GM23338 (cell line): Measurements from ENCODE around the gene AMIGO1. TPM values are rescaled to one million over a fixed set of nuclear protein-coding genes. Genes with fewer than 3 reads are reported as not detected.

Experiments
- ATAC-seq: fragments of 200-7000 bp; cut with Tn5 transposase; 3 replicates; pipeline ENCODE4 v1.9.1; 2020
- DNase-seq: peaks from one replicate; pipeline ENCODE4 v3.0.0-alpha.2; 2015; ENCODE audit warnings: low spot score
- H2AFZ ChIP-seq: fragments of 200-600 bp; sonication (generic); 2 replicates; pipeline ENCODE4 v1.8.0; 2016; ENCODE audit warnings: antibody characterized with exemption, mild to moderate bottlenecking, moderate library complexity
- H3F3A ChIP-seq: fragments of 200-600 bp; sonication (generic); replicated peaks from 2 replicates; pipeline ENCODE4 v1.8.0; 2017; ENCODE audit warnings: antibody characterized with exemption, mixed run types, low read depth
- H3K27ac ChIP-seq: fragments of 200-600 bp; sonication (generic); 2 replicates; pipeline ENCODE4 v1.6.1; 2016; ENCODE audit warnings: low read depth
- H3K27me3 ChIP-seq: fragments of 200-600 bp; sonication (generic); 2 replicates; pipeline ENCODE4 v1.8.0; 2016; ENCODE audit warnings: mild to moderate bottlenecking, mixed run types, moderate library complexity; ENCODE audit not compliant: insufficient read depth
- H3K36me3 ChIP-seq: fragments of 200-600 bp; sonication (generic); 2 replicates; pipeline ENCODE4 v1.8.0; 2016; ENCODE audit warnings: mild to moderate bottlenecking; ENCODE audit not compliant: insufficient read depth
- H3K4me1 ChIP-seq: fragments of 200-600 bp; sonication (generic); 2 replicates; pipeline ENCODE4 v1.8.0; 2016; ENCODE audit warnings: mild to moderate bottlenecking, moderate library complexity; ENCODE audit not compliant: insufficient read depth
- H3K4me2 ChIP-seq: fragments of 200-600 bp; sonication (generic); 2 replicates; pipeline ENCODE4 v1.7.1; 2017; ENCODE audit warnings: mixed run types
- H3K4me3 ChIP-seq: fragments of 200-600 bp; sonication (generic); 2 replicates; pipeline ENCODE4 v1.6.1; 2016; ENCODE audit warnings: mixed run types
- H3K79me2 ChIP-seq: fragments of 200-600 bp; sonication (generic); replicated peaks from 2 replicates; pipeline ENCODE4 v1.8.0; 2017; ENCODE audit warnings: mild to moderate bottlenecking; ENCODE audit not compliant: insufficient read depth
- H3K9me2 ChIP-seq: fragments of 200-600 bp; sonication (generic); 2 replicates; pipeline ENCODE4 v1.8.0; 2017; ENCODE audit not compliant: insufficient read depth
- H4K20me1 ChIP-seq: fragments of 200-600 bp; sonication (generic); replicated peaks from 2 replicates; pipeline ENCODE4 v1.8.0; 2017; ENCODE audit warnings: mild to moderate bottlenecking; ENCODE audit not compliant: insufficient read depth
- H3K27ac Mint-ChIP-seq: 2 replicates; pipeline ENCODE4 v1.8.0; 2020; ENCODE audit warnings: inconsistent platforms, mild to moderate bottlenecking, moderate library complexity, mixed read lengths
- H3K27me3 Mint-ChIP-seq: 3 replicates; pipeline ENCODE4 v1.8.0; 2022; ENCODE audit warnings: low read depth, mild to moderate bottlenecking, moderate library complexity, mixed read lengths, inconsistent platforms; ENCODE audit not compliant: insufficient read depth, poor library complexity
- H3K36me3 Mint-ChIP-seq: 3 replicates; pipeline ENCODE4 v1.8.0; 2021; ENCODE audit warnings: low read depth, mild to moderate bottlenecking, inconsistent platforms, moderate library complexity, mixed read lengths
- H3K4me1 Mint-ChIP-seq: 3 replicates; pipeline ENCODE4 v1.8.0; 2020; ENCODE audit warnings: mild to moderate bottlenecking, inconsistent platforms, mixed read lengths
- H3K4me3 Mint-ChIP-seq: 3 replicates; pipeline ENCODE4 v1.8.0; 2021; ENCODE audit warnings: moderate library complexity, mild to moderate bottlenecking, inconsistent platforms, mixed read lengths
- H3K9me3 Mint-ChIP-seq: 3 replicates; pipeline ENCODE4 v1.8.0; 2020; ENCODE audit warnings: moderate library complexity, mild to moderate bottlenecking, inconsistent platforms, mixed read lengths
- CREB1 ChIP-seq: fragments of 250-450 bp; sonication (Bioruptor Pico); IDR thresholded peaks from 2 replicates; pipeline ENCODE4 v1.5.0; 2020; ENCODE audit warnings: low read depth, mild to moderate bottlenecking, moderate library complexity
- CTCF ChIP-seq, 2 experiments: fragments of 200-600 bp in 1 of 2; sonication (generic) in 1 of 2; conservative IDR thresholded peaks; 2 replicates each; pipeline versions ENCODE4 v1.5.1 to v1.6.1; 2016 to 2017; ENCODE audit warnings: antibody characterized with exemption in 2 of 2, low read depth in 2 of 2, mild to moderate bottlenecking in 2 of 2, moderate library complexity in 1 of 2
- JUNB ChIP-seq: IDR thresholded peaks from one replicate; pipeline ENCODE4 v1.6.1; 2016; ENCODE audit warnings: antibody characterized with exemption; ENCODE audit not compliant: unreplicated experiment
- POLR2AphosphoS5 ChIP-seq: IDR thresholded peaks from 2 replicates; pipeline ENCODE4 v1.6.1; 2016; ENCODE audit warnings: antibody characterized with exemption, low read depth
- ZNF331 ChIP-seq: fragments of 250-450 bp; sonication (Bioruptor Pico); IDR thresholded peaks from 2 replicates; pipeline ENCODE4 v1.5.0; 2020; ENCODE audit warnings: low read depth, mild to moderate bottlenecking, moderate library complexity
- ZNF462 ChIP-seq: fragments of 250-450 bp; sonication (Bioruptor Pico); IDR thresholded peaks from 2 replicates; pipeline ENCODE4 v1.5.0; 2020; ENCODE audit warnings: mild to moderate bottlenecking, moderate library complexity
- polyA plus RNA-seq: library from polyadenylated mRNA; unstranded; fragments of >200 nt; fragmentation: Nextera tagmentation; extraction: Ambion mirVana; gene quantifications from 2 replicates; pipeline ENCODE4 v1.2.1, GENCODE V29; 2016
- total RNA-seq: library from RNA; depleted of rRNA; stranded (reverse); fragments of >200 nt; shearing (Covaris generic); gene quantifications from 2 replicates; pipeline ENCODE4 v1.2.3, GENCODE V29; 2014
- TF ChIP-seq, protein P1 (sequence below): IDR thresholded peaks from one replicate; pipeline ENCODE4 v1.6.1; 2018; ENCODE audit warnings: antibody characterized with exemption; ENCODE audit not compliant: unreplicated experiment

AMIGO1 gene
- total and polyA plus RNA-seq, 2 experiments from 2014 or later, result 0.53 to 3.8 TPM

DNA sequence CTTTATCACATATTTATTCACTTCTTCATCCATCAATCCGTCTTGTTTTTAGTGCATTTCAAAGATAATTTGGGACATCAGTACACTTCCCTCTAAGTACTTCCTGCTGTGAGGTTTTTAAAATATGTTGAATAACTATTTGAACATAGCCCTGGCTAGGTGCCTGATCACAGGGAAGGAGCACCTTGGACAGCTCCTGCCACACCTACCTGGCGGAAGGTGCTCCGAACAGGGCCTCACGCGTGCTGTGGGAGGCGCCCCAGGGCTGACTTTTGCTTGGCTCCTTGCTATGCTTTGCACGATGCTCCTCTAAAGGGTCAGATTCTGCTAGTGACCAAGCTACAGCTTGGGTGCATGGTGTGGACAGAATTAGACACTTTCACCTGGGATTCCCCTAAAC lies 30.7 kb downstream of the AMIGO1 start:
- Histone ChIP-seq H3F3A (no peaks in the 10 kb centered on the region), H3K9me2 (no peaks in the 10 kb centered on the region), H4K20me1 (no peaks in the 10 kb centered on the region), H3K4me1 (no peaks in the 10 kb centered on the region; the same call in 1 of the 2 replicates), H3K27me3 (peaks cover 10% of the 10 kb centered on the region; the same call in 1 of the 2 replicates), H3K4me2 (no peak overlapping the region), H3K79me2 (no peaks in the 10 kb centered on the region), H3K36me3 (no peaks in the 10 kb centered on the region), H2AFZ (no peak overlapping the region), H3K4me3 (no peak overlapping the region), H3K27ac (no peak overlapping the region)
- Mint-ChIP-seq H3K27me3 (peaks cover 10% of the 10 kb centered on the region), H3K27ac (no peak overlapping the region), H3K4me3 (no peak overlapping the region), H3K9me3 (no peaks in the 10 kb centered on the region; the same call in 2 of the 3 replicates), H3K4me1 (peaks cover 10% of the 10 kb centered on the region), H3K36me3 (no peaks in the 10 kb centered on the region; the same call in 2 of the 3 replicates)
- ATAC-seq, result peak; percentile 69
- TF ChIP-seq, protein P1, sequence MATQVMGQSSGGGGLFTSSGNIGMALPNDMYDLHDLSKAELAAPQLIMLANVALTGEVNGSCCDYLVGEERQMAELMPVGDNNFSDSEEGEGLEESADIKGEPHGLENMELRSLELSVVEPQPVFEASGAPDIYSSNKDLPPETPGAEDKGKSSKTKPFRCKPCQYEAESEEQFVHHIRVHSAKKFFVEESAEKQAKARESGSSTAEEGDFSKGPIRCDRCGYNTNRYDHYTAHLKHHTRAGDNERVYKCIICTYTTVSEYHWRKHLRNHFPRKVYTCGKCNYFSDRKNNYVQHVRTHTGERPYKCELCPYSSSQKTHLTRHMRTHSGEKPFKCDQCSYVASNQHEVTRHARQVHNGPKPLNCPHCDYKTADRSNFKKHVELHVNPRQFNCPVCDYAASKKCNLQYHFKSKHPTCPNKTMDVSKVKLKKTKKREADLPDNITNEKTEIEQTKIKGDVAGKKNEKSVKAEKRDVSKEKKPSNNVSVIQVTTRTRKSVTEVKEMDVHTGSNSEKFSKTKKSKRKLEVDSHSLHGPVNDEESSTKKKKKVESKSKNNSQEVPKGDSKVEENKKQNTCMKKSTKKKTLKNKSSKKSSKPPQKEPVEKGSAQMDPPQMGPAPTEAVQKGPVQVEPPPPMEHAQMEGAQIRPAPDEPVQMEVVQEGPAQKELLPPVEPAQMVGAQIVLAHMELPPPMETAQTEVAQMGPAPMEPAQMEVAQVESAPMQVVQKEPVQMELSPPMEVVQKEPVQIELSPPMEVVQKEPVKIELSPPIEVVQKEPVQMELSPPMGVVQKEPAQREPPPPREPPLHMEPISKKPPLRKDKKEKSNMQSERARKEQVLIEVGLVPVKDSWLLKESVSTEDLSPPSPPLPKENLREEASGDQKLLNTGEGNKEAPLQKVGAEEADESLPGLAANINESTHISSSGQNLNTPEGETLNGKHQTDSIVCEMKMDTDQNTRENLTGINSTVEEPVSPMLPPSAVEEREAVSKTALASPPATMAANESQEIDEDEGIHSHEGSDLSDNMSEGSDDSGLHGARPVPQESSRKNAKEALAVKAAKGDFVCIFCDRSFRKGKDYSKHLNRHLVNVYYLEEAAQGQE, result peak; percentile 92
- no peak for TF ChIP-seq POLR2AphosphoS5
- TF ChIP-seq CTCF (conservative IDR thresholded peaks at IDR 0.05; ENCODE audit: low read depth in 2 of 2), result peak; percentile 9 to 56; a peak in 2 of 4 replicates
- DNase-seq, result peak; percentile 77

GRCh38 chr1:109477821-109478220 lies 31.7 kb downstream of the AMIGO1 start:
- no peaks in the 10 kb centered on the region for H3F3A ChIP-seq
- no peaks in the 10 kb centered on the region for H3K36me3 ChIP-seq
- peaks cover 6% of the 10 kb centered on the region for H3K27me3 Mint-ChIP-seq
- H3K4me1 Mint-ChIP-seq, result peaks cover 10% of the 10 kb centered on the region
- H3K4me1 ChIP-seq, result no peaks in the 10 kb centered on the region; the same call in 1 of the 2 replicates
- H4K20me1 ChIP-seq, result no peaks in the 10 kb centered on the region
- no peak overlapping the region for H3K27ac ChIP-seq
- H3K27ac Mint-ChIP-seq, result no peak overlapping the region
- peaks cover 10% of the 10 kb centered on the region; the same call in 1 of the 2 replicates for H3K27me3 ChIP-seq
- H3K4me3 Mint-ChIP-seq, result no peak overlapping the region
- H3K4me3 ChIP-seq, result no peak overlapping the region
- H2AFZ ChIP-seq, result no peak overlapping the region
- no peaks in the 10 kb centered on the region; the same call in 2 of the 3 replicates for H3K36me3 Mint-ChIP-seq
- no peak overlapping the region for H3K4me2 ChIP-seq
- ATAC-seq (no peak; the same call in 2 of the 3 replicates), DNase-seq (no peak)
- H3K9me3 Mint-ChIP-seq, result no peaks in the 10 kb centered on the region; the same call in 2 of the 3 replicates
- no peaks in the 10 kb centered on the region for H3K79me2 ChIP-seq
- H3K9me2 ChIP-seq, result no peaks in the 10 kb centered on the region
- TF ChIP-seq ZNF331 (CRISPR knock-in tag) (no peak), JUNB (no peak), POLR2AphosphoS5 (no peak), CREB1 (CRISPR knock-in tag) (no peak), ZNF462 (CRISPR knock-in tag) (no peak)
